Measurements from ENCODE around the gene OR4D10.
"Not testable (repeated sequence)": the region's sequence is repeated elsewhere in the genome, so short reads cannot be mapped to it uniquely, and the experiment has no call there.

The OR4D10 gene

GRCh38 chr11:59436169-59436568, 36.9 kb upstream of the OR4D10 start, which contains the start of gene OR5A1:
Gene OR5A1, plus strand, starts transcription at chr11:59436469. Its CDS starts 6,700 bp downstream, at chr11:59443169.
- Histone ChIP-seq H3K4me3 (ENCODE audit: low read depth in 1 of 2, low read length in 2 of 2) (no peak within 1 kb of the TSS), H2AFZ (ENCODE audit: low read depth, low read length) (no peak within 1 kb of the TSS), H3K27ac (ENCODE audit: low read length) (no peak within 1 kb of the TSS), H3K36me3 (ENCODE audit: insufficient read depth, low read length) (no peaks in the 10 kb centered on the region), H3K9me3 (ENCODE audit: insufficient read depth, low read length, severe bottlenecking) (no peaks in the 10 kb centered on the region), H3K27me3 (ENCODE audit: insufficient read depth, low read length, poor library complexity) (peaks cover 4% of the 10 kb centered on the region), H3K4me2 (ENCODE audit: insufficient read depth, low read length) (no peak within 1 kb of the TSS), H4K20me1 (ENCODE audit: insufficient read depth, low read length) (no peaks in the 10 kb centered on the region), H3K79me2 (ENCODE audit: insufficient read depth, low read length) (no peaks in the 10 kb centered on the region), H3K9ac (ENCODE audit: low read depth, low read length) (no peak within 1 kb of the TSS), H3K4me1 (ENCODE audit: insufficient read depth, low read length) (no peaks in the 10 kb centered on the region)
- TF ChIP-seq, protein P1, sequence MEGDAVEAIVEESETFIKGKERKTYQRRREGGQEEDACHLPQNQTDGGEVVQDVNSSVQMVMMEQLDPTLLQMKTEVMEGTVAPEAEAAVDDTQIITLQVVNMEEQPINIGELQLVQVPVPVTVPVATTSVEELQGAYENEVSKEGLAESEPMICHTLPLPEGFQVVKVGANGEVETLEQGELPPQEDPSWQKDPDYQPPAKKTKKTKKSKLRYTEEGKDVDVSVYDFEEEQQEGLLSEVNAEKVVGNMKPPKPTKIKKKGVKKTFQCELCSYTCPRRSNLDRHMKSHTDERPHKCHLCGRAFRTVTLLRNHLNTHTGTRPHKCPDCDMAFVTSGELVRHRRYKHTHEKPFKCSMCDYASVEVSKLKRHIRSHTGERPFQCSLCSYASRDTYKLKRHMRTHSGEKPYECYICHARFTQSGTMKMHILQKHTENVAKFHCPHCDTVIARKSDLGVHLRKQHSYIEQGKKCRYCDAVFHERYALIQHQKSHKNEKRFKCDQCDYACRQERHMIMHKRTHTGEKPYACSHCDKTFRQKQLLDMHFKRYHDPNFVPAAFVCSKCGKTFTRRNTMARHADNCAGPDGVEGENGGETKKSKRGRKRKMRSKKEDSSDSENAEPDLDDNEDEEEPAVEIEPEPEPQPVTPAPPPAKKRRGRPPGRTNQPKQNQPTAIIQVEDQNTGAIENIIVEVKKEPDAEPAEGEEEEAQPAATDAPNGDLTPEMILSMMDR (IDR thresholded peaks at IDR 0.05; ENCODE audit: borderline replicate concordance, extremely low read depth, low read length, poor library complexity, severe bottlenecking), result no peak
- no peak for TF ChIP-seq EZH2 (IDR thresholded peaks at IDR 0.05; ENCODE audit: borderline replicate concordance, low read depth, low read length, severe bottlenecking)
- ATAC-seq (ENCODE audit: insufficient read depth, low read depth) (no peak), DNase-seq (no peak)

DNA sequence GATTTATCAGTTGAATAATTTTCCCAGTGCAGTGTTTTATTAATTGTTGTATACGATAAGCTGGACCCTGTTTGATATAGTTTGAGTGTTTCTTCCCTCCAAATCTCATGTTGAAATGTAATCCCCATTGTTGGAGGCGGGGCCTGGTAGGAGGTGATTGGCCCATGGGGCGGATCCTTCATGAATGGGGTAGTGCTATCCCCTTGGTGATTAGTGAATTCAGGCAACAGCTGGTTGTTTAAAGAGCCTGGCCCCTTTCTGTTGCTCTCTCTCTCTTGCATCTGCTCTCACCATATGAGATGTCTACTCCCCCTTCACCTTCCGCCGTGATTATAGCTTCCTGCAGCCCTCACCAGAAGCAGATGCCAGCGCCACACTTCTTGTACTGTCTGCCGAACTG, 35.3 kb upstream of the OR4D10 start:
- H3K4me1 ChIP-seq (ENCODE audit: insufficient read depth, low read length), result no peaks in the 10 kb centered on the region
- no peak overlapping the region for H2AFZ ChIP-seq (ENCODE audit: low read depth, low read length)
- H3K4me3 ChIP-seq (ENCODE audit: low read depth in 1 of 2, low read length in 2 of 2), result no peak overlapping the region
- H3K27ac ChIP-seq (ENCODE audit: low read length), result no peak overlapping the region
- ATAC-seq (ENCODE audit: insufficient read depth, low read depth) (no peak), DNase-seq (no peak)
- no peaks in the 10 kb centered on the region for H4K20me1 ChIP-seq (ENCODE audit: insufficient read depth, low read length)
- no peak overlapping the region for H3K9ac ChIP-seq (ENCODE audit: low read depth, low read length)
- peaks cover 4% of the 10 kb centered on the region for H3K27me3 ChIP-seq (ENCODE audit: insufficient read depth, low read length, poor library complexity)
- no peaks in the 10 kb centered on the region for H3K36me3 ChIP-seq (ENCODE audit: insufficient read depth, low read length)
- H3K9me3 ChIP-seq (ENCODE audit: insufficient read depth, low read length, severe bottlenecking), result no peaks in the 10 kb centered on the region
- no peaks in the 10 kb centered on the region for H3K79me2 ChIP-seq (ENCODE audit: insufficient read depth, low read length)
- no peak for TF ChIP-seq EZH2 (IDR thresholded peaks at IDR 0.05; ENCODE audit: borderline replicate concordance, low read depth, low read length, severe bottlenecking)
- TF ChIP-seq, protein P1 (IDR thresholded peaks at IDR 0.05; ENCODE audit: borderline replicate concordance, extremely low read depth, low read length, poor library complexity, severe bottlenecking), result no peak
- no peak overlapping the region for H3K4me2 ChIP-seq (ENCODE audit: insufficient read depth, low read length)

- H3K9ac ChIP-seq (ENCODE audit: low read depth, low read length); H3K4me1 ChIP-seq (ENCODE audit: insufficient read depth, low read length); H3K9me3 ChIP-seq (ENCODE audit: insufficient read depth, low read length, severe bottlenecking); H2AFZ ChIP-seq (ENCODE audit: low read depth, low read length); ATAC-seq (ENCODE audit: insufficient read depth, low read depth); H3K79me2 ChIP-seq (ENCODE audit: insufficient read depth, low read length); H3K27me3 ChIP-seq (ENCODE audit: insufficient read depth, low read length, poor library complexity); H3K36me3 ChIP-seq (ENCODE audit: insufficient read depth, low read length); DNase-seq; H4K20me1 ChIP-seq (ENCODE audit: insufficient read depth, low read length); H3K4me3 ChIP-seq (ENCODE audit: low read depth in 1 of 2, low read length in 2 of 2); H3K4me2 ChIP-seq (ENCODE audit: insufficient read depth, low read length); H3K27ac ChIP-seq (ENCODE audit: low read length): not testable (repeated sequence)
Measured at GRCh38 chr11:59445624-59446023, 27.5 kb upstream of the OR4D10 start.

DNA sequence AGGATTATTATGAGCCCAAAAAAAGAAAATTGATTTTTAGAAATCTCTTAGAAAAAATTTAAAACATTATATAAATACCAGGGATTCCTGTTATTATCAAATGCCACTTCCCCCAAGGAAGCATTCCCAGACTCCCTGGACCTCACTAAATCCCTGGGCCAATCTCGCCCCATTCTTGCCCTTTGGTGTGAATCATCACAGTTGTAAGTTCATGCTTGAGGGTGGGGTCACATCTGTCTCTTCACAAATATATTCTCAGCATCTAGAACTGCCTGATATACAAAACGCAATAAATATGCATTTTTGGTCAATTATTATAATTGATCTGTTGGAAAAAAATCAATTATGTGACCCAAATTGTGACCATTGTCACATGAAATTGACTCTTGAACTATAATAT, 24.6 kb upstream of the OR4D10 start:
- Histone ChIP-seq H3K27ac (ENCODE audit: low read length) (no peak overlapping the region), H3K9me3 (ENCODE audit: insufficient read depth, low read length, severe bottlenecking) (no peaks in the 10 kb centered on the region), H3K79me2 (ENCODE audit: insufficient read depth, low read length) (no peaks in the 10 kb centered on the region), H2AFZ (ENCODE audit: low read depth, low read length) (no peak overlapping the region), H3K4me1 (ENCODE audit: insufficient read depth, low read length) (no peaks in the 10 kb centered on the region), H3K9ac (ENCODE audit: low read depth, low read length) (no peak overlapping the region), H3K4me3 (ENCODE audit: low read depth in 1 of 2, low read length in 2 of 2) (no peak overlapping the region), H3K36me3 (ENCODE audit: insufficient read depth, low read length) (no peaks in the 10 kb centered on the region), H4K20me1 (ENCODE audit: insufficient read depth, low read length) (no peaks in the 10 kb centered on the region), H3K4me2 (ENCODE audit: insufficient read depth, low read length) (no peak overlapping the region), H3K27me3 (ENCODE audit: insufficient read depth, low read length, poor library complexity) (no peaks in the 10 kb centered on the region)
- DNase-seq (no peak), ATAC-seq (ENCODE audit: insufficient read depth, low read depth) (no peak)
- TF ChIP-seq, protein P1 (IDR thresholded peaks at IDR 0.05; ENCODE audit: borderline replicate concordance, extremely low read depth, low read length, poor library complexity, severe bottlenecking), result no peak
- no peak for TF ChIP-seq EZH2 (IDR thresholded peaks at IDR 0.05; ENCODE audit: borderline replicate concordance, low read depth, low read length, severe bottlenecking)

Measured in DND-41 (cell line).